ENCODE data around the gene TUBB2B.
"Not testable (repeated sequence)": the region's sequence is repeated elsewhere in the genome, so short reads cannot be mapped to it uniquely, and the experiment has no call there.

The TUBB2B gene

DNA sequence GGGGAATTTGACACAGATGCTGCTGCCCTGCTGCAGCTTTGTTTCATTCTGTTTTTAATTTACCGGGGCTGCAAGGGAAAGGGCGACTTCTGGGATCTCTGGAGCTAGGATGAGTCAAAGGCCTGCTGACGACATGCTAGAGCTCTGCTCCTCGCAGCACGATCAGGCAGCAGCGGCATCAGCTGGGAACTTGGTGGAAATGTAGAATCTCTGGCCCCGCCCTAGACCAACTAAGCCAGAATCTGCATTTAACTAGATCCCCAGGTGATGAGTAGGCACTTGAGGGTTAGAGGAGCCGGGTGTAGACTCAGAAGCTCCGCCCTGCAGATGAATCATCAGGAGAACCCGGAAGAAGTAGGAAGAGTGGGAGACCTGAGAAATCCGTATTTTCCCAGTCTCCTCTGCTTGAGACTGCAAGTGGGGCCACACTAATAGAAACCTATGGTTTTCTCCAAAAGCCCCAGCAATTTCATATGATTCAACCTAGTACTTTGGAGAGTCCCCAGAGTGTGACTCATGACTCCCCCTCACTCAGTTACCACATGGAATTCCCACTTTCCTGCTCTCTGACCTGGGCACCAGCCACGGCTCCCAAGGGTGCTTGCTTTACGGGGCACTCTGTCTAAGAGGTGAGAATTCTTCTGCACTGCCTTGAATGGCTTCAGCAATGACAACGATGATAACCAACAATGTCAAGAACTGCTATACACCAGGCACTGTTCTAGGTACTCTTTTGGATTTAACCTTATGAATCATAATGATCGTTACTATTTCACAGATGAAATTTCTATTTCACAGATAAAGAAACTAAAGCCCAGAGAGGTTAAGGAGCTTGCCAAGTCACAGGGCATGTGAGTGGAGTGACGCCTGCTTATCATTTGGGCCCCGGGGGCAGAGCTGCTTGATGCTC, 18.1 kb downstream of the TUBB2B start:
- DNase-seq (ENCODE audit: low spot score): no peak

DNA sequence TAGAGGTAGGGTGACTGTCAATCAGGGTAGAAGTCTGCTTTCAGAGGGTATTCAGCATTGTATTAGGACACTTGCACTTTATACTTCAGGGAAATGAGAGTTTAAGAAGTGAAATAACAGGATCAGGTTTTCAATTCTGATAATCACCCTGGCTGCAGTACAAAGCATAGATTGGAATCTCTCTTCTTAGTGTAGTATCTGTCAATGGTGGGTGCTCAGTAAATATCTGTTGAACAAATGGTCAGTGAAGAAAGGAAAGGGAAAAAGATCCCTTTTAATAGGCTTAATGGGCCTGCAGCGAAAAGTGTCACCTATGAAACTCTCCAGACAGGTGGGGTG, 18.7 kb downstream of the TUBB2B start:
- no peak for DNase-seq (ENCODE audit: low spot score)

DNA sequence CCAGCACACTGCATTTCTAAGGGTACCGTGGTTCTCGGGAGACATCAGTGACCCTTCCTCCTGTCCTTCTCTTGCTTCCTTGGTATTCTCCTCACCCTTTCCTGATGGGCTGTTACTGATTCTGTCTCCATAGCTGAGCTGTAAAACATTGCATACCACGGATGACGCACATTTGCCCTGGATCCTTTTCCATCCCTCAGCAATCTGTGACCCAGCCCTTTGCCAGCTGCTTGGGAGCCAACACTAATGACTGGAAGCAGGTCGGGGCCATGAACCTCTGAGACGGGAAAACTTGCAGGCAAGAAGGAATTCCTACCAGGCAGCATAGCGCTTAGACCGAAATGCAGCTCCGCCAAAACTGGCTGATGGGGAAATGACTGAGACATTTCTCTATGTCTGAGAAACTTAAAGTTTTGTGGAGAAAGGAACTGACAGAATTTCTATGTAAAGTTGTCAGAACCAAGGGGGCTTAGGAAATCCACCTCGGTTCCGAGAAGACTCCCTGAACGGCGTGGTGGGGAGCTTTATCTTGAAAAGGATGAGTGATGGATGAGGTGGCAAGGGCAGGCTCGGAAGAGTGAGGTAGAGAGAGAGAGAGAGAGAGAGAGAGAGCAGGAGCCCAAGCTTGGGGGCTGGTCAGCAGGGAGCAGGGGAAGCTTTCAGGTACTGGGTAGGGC, 19.2 kb downstream of the TUBB2B start:
- DNase-seq (ENCODE audit: low spot score): no peak

DNA sequence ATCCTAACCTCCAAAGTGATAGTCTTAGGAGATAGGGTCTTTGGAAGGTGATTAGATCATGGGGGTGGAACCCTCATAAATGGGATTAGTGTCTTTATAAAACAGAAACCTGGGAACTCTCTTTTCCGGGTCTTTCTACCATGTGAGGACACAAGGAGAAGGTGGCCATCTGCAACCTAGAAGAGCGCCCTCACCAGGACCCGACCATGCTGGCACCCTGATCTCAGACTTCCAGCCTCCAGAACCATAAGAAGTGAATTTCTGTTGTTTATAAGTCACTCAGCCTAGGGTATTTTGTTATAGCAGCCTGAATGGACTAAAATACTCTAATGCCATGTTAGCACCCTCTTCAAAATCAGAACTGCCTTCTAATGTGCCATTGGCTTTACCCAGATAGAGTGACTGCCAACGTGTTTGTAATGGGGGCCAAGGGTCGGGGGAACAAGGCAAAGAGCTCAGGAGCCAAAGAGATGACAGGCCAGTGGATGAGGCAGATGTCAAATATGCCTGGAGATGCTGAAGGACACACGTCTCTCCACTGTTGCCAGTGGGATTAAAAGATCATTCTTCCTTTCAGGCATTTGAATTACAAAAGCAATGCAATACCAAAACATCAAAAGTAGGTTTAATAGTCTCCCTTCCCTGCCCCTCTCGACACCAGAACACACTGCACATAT, 21.0 kb downstream of the TUBB2B start:
- no peak for DNase-seq (ENCODE audit: low spot score)

DNA sequence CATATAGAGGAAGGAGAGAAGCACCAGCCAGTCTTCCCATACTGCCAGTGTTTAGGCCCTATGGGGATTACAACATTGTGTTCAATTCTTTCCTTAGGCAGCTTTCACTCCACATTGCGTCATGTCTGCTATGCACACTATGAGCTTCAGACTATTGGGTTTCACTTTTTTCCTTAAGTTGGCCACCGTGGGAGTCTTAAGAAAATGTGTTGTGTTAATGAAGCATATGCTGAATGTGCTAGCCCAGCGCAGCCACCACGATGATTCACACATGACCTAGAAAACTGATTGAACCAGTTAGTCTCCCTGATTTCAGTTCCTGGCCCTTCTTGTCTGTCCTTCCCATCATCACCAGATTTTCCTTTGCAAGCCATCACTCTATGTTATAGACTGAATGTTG, 21.5 kb downstream of the TUBB2B start:
- no peak for DNase-seq (ENCODE audit: low spot score)

DNA sequence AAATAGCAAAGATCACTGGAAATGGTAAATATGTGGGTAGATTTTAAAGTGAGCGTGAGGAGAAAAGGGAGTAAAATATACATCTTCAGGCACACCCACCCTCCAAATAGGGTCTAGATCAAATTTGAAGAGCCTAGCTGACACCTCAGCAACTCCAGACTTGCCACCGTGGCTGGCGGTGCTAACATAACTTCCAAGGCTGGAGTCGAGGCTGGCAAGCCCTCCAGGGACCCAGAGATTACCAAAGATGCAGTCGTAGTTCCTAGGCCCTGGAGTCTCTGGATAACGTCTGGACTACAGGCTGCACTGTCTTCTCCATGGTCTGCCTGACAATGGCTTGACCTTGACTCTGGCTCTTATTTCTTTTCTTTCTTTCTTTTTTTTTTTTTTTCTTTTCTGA, 22.5 kb downstream of the TUBB2B start:
- no peak for DNase-seq (ENCODE audit: low spot score)

DNA sequence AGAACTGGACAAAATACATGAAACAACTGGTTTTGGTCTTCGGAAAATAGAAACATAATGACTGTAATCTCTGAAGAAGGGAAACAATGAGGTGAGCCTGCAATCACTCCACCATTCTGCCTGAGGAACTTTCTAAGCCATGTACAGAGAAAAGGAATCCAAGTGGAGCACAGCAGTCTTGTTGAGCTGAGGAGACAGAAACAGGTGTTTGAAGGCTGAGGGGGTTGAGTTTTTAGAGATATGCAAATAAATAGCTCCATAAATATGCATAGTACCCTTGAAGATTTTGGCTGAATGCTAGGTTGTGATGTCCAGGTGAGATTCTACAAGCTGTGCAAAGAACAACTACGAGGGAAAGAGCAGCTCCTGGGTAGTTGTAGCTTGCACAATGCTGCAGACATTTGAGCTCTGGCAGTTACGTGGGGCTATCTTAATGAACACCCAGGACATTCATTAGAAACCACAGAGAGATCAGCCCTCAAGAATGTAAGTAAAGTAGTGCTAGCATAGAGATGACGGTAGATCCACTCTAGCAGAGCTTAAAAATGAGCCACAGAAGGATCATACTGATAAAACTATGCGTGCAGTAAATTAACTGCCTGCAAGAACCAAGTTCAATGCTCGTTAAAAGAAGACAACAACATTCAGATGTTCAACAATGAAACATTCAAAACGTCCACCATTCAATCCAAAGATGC, 24.3 kb downstream of the TUBB2B start:
- no peak for DNase-seq (ENCODE audit: low spot score)

DNA sequence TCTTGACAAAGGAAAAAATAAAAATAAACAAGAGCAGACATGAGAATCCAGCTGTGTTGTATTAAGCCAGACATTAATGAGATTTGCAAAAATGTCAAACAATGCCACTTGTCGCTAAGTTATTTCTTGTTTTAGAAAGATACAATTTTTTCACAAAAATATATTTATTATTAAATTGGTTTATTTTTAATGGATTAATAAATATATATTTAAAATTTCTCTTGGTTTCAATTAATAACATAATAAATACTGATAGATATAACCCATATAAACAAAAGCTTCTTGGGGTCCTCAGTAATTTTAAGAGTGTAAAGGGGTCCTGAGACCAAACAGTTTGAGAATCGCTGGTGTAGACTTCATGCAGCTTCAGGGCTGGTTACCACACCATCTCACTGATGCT, 26.1 kb downstream of the TUBB2B start:
- no peak for DNase-seq (ENCODE audit: low spot score)

DNA sequence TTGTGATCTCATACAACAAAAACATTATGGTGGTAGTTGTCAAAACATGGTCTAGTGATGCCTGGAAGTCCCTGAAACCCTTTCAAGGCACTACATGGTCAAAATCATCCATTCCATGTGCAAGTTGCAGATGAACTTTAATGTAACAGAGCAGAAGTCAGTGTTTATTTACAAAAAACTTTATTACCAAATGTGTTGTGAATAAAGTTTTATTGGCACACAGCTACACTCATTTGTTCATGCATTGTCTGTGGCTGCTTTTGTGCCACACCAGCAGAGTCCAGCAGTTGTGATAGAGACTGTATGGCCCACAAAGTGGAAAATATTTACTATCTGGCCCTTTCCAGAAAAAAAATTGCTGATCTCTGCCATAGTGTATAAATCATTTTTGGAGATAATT, 26.8 kb downstream of the TUBB2B start:
- DNase-seq (ENCODE audit: low spot score): no peak

DNA sequence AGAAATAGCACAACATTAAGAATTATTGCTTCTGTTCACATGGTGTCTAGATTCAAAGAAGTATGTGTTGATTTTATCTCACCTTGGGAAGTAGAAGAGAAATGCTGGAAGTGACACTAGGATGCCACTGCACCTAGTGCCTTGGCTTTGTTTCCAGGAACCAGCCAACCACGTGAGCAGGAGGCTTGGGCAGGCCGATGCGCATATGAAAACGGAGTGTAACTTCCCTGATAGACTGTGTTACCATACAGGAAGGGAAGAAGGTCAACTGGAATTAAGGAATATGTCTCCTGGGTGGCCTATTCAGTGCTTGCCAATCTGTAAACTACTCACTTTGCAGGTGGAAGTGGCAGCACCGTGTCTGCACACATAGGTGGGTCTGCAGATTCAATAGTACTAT, 28.1 kb downstream of the TUBB2B start:
- no peak for DNase-seq (ENCODE audit: low spot score)

DNA sequence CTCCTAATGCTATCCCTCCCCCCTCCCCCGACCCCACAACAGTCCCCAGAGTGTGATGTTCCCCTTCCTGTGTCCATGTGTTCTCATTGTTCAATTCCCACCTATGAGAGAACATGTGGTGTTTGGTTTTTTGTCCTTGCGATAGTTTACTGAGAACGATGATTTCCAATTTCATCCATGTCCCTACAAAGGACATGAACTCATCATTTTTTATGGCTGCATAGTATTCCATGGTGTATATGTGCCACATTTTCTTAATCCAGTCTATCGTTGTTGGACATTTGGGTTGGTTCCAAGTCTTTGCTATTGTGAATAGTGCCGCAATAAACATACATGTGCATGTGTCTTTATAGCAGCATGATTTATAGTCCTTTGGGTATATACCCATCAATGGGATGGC, 29.7 kb downstream of the TUBB2B start:
- not testable (repeated sequence) for DNase-seq (ENCODE audit: low spot score)

DNA sequence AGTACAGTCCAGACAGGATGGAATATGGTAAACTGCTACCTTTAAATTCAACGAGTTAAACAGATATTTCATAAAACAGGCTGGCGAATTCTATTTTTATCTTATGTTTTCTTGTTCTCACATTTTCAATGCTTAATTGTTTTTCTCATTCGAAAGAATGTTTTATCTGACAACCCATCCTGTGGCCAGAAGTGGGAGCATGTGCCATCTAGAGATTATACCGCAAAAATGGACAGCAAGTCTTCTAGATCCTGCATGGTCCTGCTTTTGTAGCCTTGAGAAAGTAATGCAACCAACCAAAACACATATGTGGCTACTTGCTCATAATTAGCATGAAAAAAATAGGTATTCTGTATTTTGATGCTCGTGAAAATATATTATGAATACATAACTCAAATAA, 30.7 kb downstream of the TUBB2B start:
- no peak for DNase-seq (ENCODE audit: low spot score)

DNA sequence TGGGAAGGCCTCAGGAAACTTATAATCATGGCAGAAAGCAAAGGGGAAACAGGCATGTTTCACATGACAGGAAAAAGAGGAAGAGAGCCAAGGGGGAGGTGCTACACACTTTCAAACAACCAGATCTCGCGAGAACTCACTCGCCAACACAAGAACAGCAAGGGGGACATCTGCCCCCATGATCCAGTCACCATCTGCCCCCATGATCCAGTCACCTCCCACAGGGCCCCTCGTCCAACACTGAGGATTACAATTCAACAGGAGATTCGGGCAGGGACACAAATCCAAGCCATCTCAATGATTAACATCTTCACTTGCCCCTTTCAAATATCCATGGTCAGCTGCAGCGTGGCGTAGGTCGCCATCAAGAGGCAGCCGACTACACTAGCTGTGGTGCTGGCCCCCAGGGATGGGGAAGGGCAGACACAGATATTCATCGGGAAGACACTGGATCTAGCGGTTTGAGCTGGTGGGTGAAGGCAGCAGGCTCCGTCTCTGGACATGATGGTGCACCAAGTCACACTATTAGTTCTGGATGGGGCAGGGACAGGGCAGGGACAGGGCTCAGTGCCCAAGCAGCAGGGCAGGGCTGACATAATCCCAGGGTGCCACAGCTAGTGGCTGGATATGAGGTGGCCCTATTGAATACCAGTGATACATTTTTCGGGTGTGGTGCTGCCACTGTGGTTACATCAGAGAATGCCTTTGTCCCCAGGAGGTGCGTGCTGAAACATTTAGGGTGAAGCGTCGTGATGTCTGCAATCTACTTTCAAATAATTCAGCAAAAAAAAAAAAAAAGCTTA, 31.6 kb downstream of the TUBB2B start:
- peak; percentile 37 for DNase-seq (ENCODE audit: low spot score)

DNA sequence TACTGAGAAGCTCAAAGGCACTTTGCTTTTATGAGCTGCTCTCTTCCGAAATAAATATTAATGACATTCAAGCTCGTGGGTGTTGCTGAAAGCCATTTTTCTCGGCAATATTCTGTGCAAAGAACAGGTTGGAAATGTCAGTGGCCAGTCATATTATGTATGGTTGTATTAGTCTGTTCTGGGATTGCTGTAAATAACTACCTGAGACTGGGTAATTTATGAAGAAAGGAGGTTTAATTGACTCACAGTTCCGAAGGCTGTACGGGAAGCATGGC, 32.1 kb downstream of the TUBB2B start:
- DNase-seq (ENCODE audit: low spot score): no peak

DNA sequence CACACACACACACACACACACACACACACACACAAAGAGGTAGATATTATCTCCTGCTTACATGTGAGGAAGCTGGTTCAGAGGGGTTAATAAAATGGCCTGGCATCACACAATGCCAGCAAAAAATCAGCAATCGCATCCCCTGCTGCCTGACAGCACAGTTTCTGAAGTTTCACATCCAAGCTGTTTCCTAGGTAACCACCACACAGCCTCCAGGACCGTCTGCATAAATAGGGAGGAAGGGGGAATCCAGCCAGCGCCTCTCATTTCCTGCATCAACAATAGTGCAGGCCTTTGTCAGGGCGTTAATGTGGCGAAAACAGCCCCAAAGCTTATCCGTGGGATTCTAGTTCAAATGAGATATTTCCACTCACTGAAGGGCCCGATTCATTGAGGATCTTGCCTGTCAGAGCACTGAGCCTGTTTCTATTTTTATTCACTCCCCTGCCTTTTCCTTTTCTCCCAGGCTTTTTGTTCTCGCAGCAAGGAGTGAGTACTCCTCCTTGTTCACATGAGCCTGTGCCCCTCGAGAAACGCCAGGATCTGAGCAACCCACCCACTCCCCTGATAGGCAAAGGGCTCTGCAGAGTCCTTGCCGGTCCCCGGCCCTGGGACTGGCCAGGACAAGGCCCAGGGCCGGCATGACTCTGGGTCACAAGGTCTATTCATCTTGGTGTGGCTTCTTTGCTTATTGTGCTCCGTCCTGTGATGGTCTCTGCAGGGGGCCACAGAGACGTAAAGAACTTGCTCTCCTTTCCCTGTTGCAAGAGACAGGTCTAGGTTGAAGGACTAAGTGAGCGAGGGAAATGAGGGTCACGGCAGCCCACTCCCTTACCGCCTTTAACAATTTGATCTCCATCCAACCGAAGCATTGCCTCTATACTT, 32.7 kb downstream of the TUBB2B start:
- no peak for DNase-seq (ENCODE audit: low spot score)

DNA sequence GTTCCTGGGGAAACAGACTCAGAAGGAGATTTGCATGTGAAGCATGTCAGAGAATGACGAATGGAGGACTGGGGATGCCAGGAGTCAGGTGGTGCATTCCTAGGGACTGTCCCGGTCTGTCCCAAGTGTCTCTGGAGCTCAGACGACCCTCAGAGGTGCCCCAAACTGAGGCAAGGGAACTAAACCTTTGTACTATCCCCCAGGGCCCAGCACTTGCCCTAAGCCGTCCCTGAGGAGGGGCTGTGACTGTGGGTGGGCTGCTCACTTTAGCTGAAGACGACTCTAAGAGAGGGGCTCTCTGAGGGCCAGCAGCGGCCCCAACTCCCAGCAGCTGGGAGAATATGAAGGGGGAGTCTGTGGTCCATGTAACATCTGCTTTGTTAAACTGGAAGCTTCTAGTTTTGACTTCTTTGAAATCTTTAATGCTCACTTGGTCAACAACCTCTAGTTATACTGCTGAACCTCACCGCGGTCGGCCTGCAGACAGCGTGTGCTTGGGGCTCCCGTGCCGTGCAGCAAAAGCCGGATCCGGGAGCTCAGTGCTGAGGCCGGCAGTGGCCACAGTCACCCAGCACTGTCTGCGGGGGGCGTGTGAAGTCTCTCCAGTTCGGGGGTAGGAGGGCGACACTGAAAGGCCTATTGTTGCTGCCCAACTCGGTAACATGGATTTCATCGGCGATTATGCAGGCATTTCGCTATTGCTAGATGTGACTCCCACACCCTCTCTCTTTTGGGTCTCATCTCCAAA, 34.2 kb downstream of the TUBB2B start:
- DNase-seq (ENCODE audit: low spot score): no peak

DNA sequence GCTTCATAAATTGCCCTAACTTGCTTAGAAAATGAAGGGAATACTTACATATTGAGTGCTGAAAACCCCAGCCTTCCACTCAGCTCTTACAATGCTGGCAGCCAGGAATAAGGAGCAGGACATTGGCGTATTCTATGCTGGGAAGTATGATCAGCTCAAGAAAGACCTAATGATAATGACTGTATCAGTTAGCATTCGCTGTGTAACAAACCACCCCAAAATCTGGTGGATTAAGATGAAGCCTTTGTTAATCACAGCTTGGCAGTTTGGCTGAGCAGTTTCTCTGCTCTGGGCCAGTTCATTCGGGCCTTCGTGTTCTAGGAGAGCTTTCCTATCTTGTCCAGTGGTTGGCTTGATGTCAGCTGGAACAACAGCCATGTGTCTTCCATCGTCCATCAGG, 36.7 kb downstream of the TUBB2B start:
- no peak for DNase-seq (ENCODE audit: low spot score)

DNA sequence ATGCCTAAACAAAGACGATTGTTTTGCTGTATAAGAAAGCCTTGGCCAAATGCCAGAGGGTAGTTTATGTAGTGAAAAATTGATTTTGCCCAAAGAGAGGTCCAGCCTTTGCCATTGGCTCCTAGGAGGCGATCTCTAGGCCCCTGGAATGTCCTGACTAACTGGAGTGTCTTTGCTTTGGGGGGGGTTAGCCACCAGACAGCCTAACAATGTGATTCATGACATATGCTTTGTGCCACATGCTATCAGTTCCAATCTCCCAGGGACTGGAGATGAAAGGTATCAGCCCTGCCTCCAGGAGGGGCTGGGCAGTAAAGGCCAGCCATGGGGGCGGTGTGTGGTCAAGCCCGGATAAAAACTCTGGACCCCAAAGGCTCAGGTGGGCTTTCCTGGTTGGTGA, 37.4 kb downstream of the TUBB2B start:
- DNase-seq (ENCODE audit: low spot score): no peak

DNA sequence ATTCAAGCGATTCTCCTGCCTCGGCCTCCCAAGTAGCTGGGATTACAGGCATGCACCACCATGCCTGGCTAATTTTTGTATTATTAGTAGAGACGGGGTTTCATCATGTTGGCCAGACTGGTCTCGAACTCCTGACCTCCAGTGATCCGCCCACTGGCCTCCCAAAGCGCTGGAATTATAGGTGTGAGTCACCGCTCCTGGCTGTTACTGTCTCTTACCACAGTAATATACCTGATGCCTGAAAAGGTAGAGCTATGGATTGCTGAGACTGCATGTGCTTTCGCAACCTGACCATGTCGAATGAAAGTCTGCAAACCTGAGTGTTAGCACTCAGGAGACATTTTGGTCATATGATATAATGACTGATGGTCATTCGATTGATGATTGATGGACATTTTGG, 38.3 kb downstream of the TUBB2B start:
- DNase-seq (ENCODE audit: low spot score): not testable (repeated sequence)

DNA sequence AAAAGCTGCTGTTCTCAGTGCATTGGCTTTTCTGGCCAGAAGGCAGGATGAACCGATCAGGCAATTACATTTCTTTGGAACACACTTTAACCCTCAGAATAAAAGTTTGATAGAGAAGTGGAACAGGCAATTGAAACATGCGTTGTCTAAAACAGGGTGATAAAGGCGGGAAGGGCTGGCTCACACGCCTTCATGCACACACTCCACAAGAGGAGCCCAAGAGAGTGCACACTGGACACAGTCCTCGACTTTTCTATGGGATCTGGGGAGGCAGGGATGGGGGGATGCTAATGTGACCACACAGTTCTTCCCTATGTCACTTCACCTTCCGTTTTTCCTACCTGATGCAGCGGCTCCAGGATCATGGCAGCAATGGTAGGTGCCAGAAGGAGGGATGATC, 39.2 kb downstream of the TUBB2B start:
- no peak for DNase-seq (ENCODE audit: low spot score)

All from HuH-7 (cell line).